CD4-positive, alpha-beta T cell (primary cell): ENCODE data around the gene MBOAT7. TPM values are rescaled to one million over a fixed set of nuclear protein-coding genes. Genes with fewer than 3 reads are reported as not detected.

Source experiments
- ATAC-seq: fragments of 200-7000 bp; cut with Tn5 transposase; one replicate; pipeline ENCODE4 v1.10.0; 2022; ENCODE audit warnings: mild to moderate bottlenecking; ENCODE audit not compliant: poor library complexity
- CTCF ChIA-PET: fragments of 350-600 bp; sonication (Branson Sonifier 250); formaldehyde crosslinking; loops from one replicate; lab custom pipeline; 2021; ENCODE audit warnings: antibody characterized with exemption, inconsistent platforms; lab: Charles Lee
- POLR2A ChIA-PET: fragments of 350-600 bp; sonication (Branson Sonifier 250); formaldehyde crosslinking; loops from one replicate; lab custom pipeline; 2021; ENCODE audit warnings: antibody characterized with exemption, inconsistent platforms; lab: Charles Lee
- DNase-seq, 14 experiments: peaks; one replicate each; pipeline ENCODE4 v3.0.0-alpha.2; 2013 to 2020; ENCODE audit warnings: mixed read lengths in 2 of 14
- H3K27ac ChIP-seq, 2 donors: one replicate each; pipeline versions ENCODE4 v1.5.1 to v1.7.0; 2013; ENCODE audit warnings: low read length in 2 of 2, low read depth in 1 of 2, mild to moderate bottlenecking in 1 of 2
- H3K27me3 ChIP-seq, 2 experiments: 1 replicate in 1 of 2; 2 replicates in 1 of 2; pipeline versions ENCODE4 v1.6.1 to v1.7.0; 2013; ENCODE audit warnings: low read length in 2 of 2, control low read depth in 1 of 2, mild to moderate bottlenecking in 1 of 2, moderate library complexity in 1 of 2; ENCODE audit not compliant: insufficient read depth in 2 of 2, control insufficient read depth in 1 of 2
- H3K36me3 ChIP-seq: one replicate; pipeline ENCODE4 v1.6.1; 2013; ENCODE audit warnings: low read length, control low read depth; ENCODE audit not compliant: insufficient read depth
- H3K4me1 ChIP-seq: one replicate; pipeline ENCODE4 v1.6.1; 2013; ENCODE audit warnings: low read length, control low read depth; ENCODE audit not compliant: insufficient read depth
- H3K4me3 ChIP-seq: one replicate; pipeline ENCODE4 v1.5.1; 2013; ENCODE audit warnings: mild to moderate bottlenecking, low read length, moderate library complexity
- H3K9me3 ChIP-seq, 2 experiments: 1 replicate in 1 of 2; 2 replicates in 1 of 2; pipeline versions ENCODE4 v1.6.1 to v1.7.0; 2013; ENCODE audit warnings: low read length in 2 of 2, mild to moderate bottlenecking in 2 of 2, control low read depth in 1 of 2, moderate library complexity in 1 of 2; ENCODE audit not compliant: control insufficient read depth in 1 of 2, insufficient read depth in 1 of 2
- H3K27ac Mint-ChIP-seq: one replicate; pipeline ENCODE4 v1.8.0; 2020; ENCODE audit warnings: mixed read lengths
- H3K27me3 Mint-ChIP-seq: one replicate; pipeline ENCODE4 v1.8.0; 2021; ENCODE audit warnings: mixed read lengths
- H3K36me3 Mint-ChIP-seq: one replicate; pipeline ENCODE4 v1.8.0; 2021; ENCODE audit warnings: low read depth, mixed read lengths
- H3K4me1 Mint-ChIP-seq: one replicate; pipeline ENCODE4 v1.8.0; 2021; ENCODE audit warnings: low read depth, mixed read lengths
- H3K4me3 Mint-ChIP-seq: one replicate; pipeline ENCODE4 v1.8.0; 2020; ENCODE audit warnings: mild to moderate bottlenecking, mixed read lengths
- H3K9me3 Mint-ChIP-seq: one replicate; pipeline ENCODE4 v1.8.0; 2020; ENCODE audit warnings: mixed read lengths
- CTCF ChIP-seq: fragments of 200-600 bp; IDR thresholded peaks from one replicate; pipeline ENCODE4 v1.8.0; 2022; ENCODE audit warnings: antibody characterized with exemption, mild to moderate bottlenecking
- intact Hi-C, 2 experiments: fragments of 100-400 bp; cut with DNase I in 1 of 2; cut with micrococcal nuclease in 1 of 2; formaldehyde crosslinking; loops; one replicate each; pipeline versions ENCODE4 v1.15.1 to v1.9.0; 2023 to 2025; cut with DNase I, micrococcal nuclease
- total RNA-seq, 174 experiments: library from RNA in 2 of 174; stranded (reverse) in 2 of 174; gene quantifications; one replicate each; pipeline ENCODE4 v1.2.3 and lab custom pipeline; 2021 to 2026

MBOAT7 gene
- total RNA-seq, 2 experiments from 2014 or later: 13.7 to 18.0 TPM

- Histone ChIP-seq H3K9me3 (peaks cover 0 to 7% of the 10 kb centered on the region in 2 experiments), H3K4me3 (no peak overlapping the region), H3K4me1 (peaks cover 4% of the 10 kb centered on the region), H3K27ac (no peak overlapping the region), H3K36me3 (peaks cover 66% of the 10 kb centered on the region), H3K27me3 (no peaks in the 10 kb centered on the region)
- H3K27ac Mint-ChIP-seq: no peak overlapping the region
- CTCF ChIA-PET: no interaction called here
- no peak for TF ChIP-seq CTCF
- no peak for ATAC-seq
- POLR2A ChIA-PET: no interaction called here
- H3K36me3 Mint-ChIP-seq: peaks cover 46% of the 10 kb centered on the region
- no peak for DNase-seq
- intact Hi-C loops: no loop called here
- no peaks in the 10 kb centered on the region for H3K27me3 Mint-ChIP-seq
- H3K4me3 Mint-ChIP-seq: no peak overlapping the region
- H3K4me1 Mint-ChIP-seq: no peaks in the 10 kb centered on the region
- no peaks in the 10 kb centered on the region for H3K9me3 Mint-ChIP-seq
Measured at GRCh38 chr19:54128796-54129616, 60.4 kb downstream of the MBOAT7 start.

GRCh38 chr19:54128441-54128725 lies 61.0 kb downstream of the MBOAT7 start:
- ChIA-PET CTCF (no interaction called here), POLR2A (no interaction called here)
- Mint-ChIP-seq H3K27ac (no peak overlapping the region), H3K36me3 (peaks cover 48% of the 10 kb centered on the region), H3K4me1 (no peaks in the 10 kb centered on the region), H3K27me3 (no peaks in the 10 kb centered on the region), H3K9me3 (no peaks in the 10 kb centered on the region), H3K4me3 (no peak overlapping the region)
- DNase-seq (no peak), ATAC-seq (no peak)
- no peak for TF ChIP-seq CTCF
- no peaks in the 10 kb centered on the region for H3K27me3 ChIP-seq
- H3K4me1 ChIP-seq: peaks cover 1% of the 10 kb centered on the region
- no peak overlapping the region for H3K27ac ChIP-seq
- peaks cover 0 to 2% of the 10 kb centered on the region in 2 experiments for H3K9me3 ChIP-seq
- H3K36me3 ChIP-seq: peaks cover 73% of the 10 kb centered on the region
- no peak overlapping the region for H3K4me3 ChIP-seq
- intact Hi-C loops: no loop called here

- TF ChIP-seq CTCF: no peak
Measured at GRCh38 chr19:54127688-54128440, 61.5 kb downstream of the MBOAT7 start.

More at GRCh38 chr19:54127688-54128440, 61.5 kb downstream of the MBOAT7 start:
- Mint-ChIP-seq H3K4me3 (no peak overlapping the region), H3K9me3 (no peaks in the 10 kb centered on the region), H3K36me3 (peaks cover 53% of the 10 kb centered on the region), H3K27me3 (no peaks in the 10 kb centered on the region), H3K4me1 (no peaks in the 10 kb centered on the region), H3K27ac (no peak overlapping the region)
- Histone ChIP-seq H3K4me3 (no peak overlapping the region), H3K36me3 (peaks cover 78% of the 10 kb centered on the region), H3K9me3 (no peaks in the 10 kb centered on the region), H3K27me3 (no peaks in the 10 kb centered on the region), H3K27ac (no peak overlapping the region), H3K4me1 (no peaks in the 10 kb centered on the region)
- ATAC-seq (no peak), DNase-seq (no peak)
- intact Hi-C loops: no loop called here
- ChIA-PET CTCF (no interaction called here), POLR2A (interaction anchor here (1.2 kb wide), 1 partner anchor 9 kb away, joined by 9 read pairs; the partner anchor contains the start of gene CNOT3)
